Karpas-422 (cell line): ENCODE results near the gene KIFBP. TPM values are rescaled to one million over a fixed set of nuclear protein-coding genes. Genes with fewer than 3 reads are reported as not detected.
"Not testable (repeated sequence)": the region's sequence is repeated elsewhere in the genome, so short reads cannot be mapped to it uniquely, and the experiment has no call there.

Experiments
- DNase-seq: peaks from one replicate; pipeline ENCODE4 v3.0.0-alpha.2; 2015
- H2AFZ ChIP-seq: fragments of 200-600 bp; sonication (generic); 2 replicates; pipeline ENCODE4 v1.6.1; 2014; ENCODE audit warnings: antibody characterized with exemption, low read length, mixed read lengths
- H3K27ac ChIP-seq: fragments of 200-600 bp; sonication (generic); 2 replicates; pipeline ENCODE4 v1.5.1; 2014; ENCODE audit warnings: mild to moderate bottlenecking, low read length, moderate library complexity
- H3K27me3 ChIP-seq: fragments of 200-600 bp; sonication (generic); 2 replicates; pipeline ENCODE4 v1.6.1; 2014; ENCODE audit warnings: low read length, mixed read lengths
- H3K36me3 ChIP-seq: fragments of 200-600 bp; sonication (generic); 2 replicates; pipeline ENCODE4 v1.6.1; 2014; ENCODE audit warnings: low read length, mixed read lengths; ENCODE audit not compliant: insufficient read depth
- H3K4me1 ChIP-seq: fragments of 200-600 bp; sonication (generic); 2 replicates; pipeline ENCODE4 v1.6.1; 2014; ENCODE audit warnings: mild to moderate bottlenecking, low read length, mixed read lengths
- H3K4me2 ChIP-seq: fragments of 200-600 bp; sonication (generic); 2 replicates; pipeline ENCODE4 v1.6.1; 2014; ENCODE audit warnings: low read length, low read depth, mild to moderate bottlenecking; ENCODE audit not compliant: poor library complexity, severe bottlenecking
- H3K4me3 ChIP-seq: fragments of 200-600 bp; sonication (generic); 2 replicates; pipeline ENCODE4 v1.5.1; 2014; ENCODE audit warnings: mild to moderate bottlenecking, antibody characterized with exemption, low read length, mixed read lengths
- H3K79me2 ChIP-seq: fragments of 200-600 bp; sonication (generic); 2 replicates; pipeline ENCODE4 v1.6.1; 2014; ENCODE audit warnings: mild to moderate bottlenecking, low read length, mixed read lengths
- H3K9ac ChIP-seq: fragments of 200-600 bp; sonication (generic); 2 replicates; pipeline ENCODE4 v1.6.0; 2014; ENCODE audit warnings: low read length
- H3K9me2 ChIP-seq: fragments of 200-600 bp; sonication (generic), shearing (Covaris generic); replicated peaks from 2 replicates; pipeline ENCODE4 v1.6.0; 2014; ENCODE audit warnings: mild to moderate bottlenecking, low read length, moderate library complexity; ENCODE audit not compliant: insufficient read depth
- H3K9me3 ChIP-seq: fragments of 300-700, 200-600 bp; sonication (generic); 2 replicates; pipeline ENCODE4 v1.6.1; 2014; ENCODE audit warnings: low read length, mixed read lengths
- H4K20me1 ChIP-seq: fragments of 200-600 bp; sonication (generic); 2 replicates; pipeline ENCODE4 v1.6.1; 2014; ENCODE audit warnings: mild to moderate bottlenecking, antibody characterized with exemption, low read length, low read depth; ENCODE audit not compliant: insufficient read depth
- total RNA-seq: library from RNA; depleted of rRNA; stranded (reverse); fragments of >200 nt; shearing (Covaris generic); gene quantifications from 2 replicates; pipeline ENCODE4 v1.2.3, GENCODE V29; 2014; ENCODE audit warnings: low replicate concordance

KIFBP gene
- total RNA-seq, 1 experiment from 2014 or later = 17.5 TPM

- Histone ChIP-seq H3K9me3 (no peaks in the 10 kb centered on the region), H3K9me2 (no peaks in the 10 kb centered on the region), H3K27me3 (no peaks in the 10 kb centered on the region), H3K4me2 (no peak overlapping the region), H3K4me3 (no peak overlapping the region), H3K9ac (no peak overlapping the region), H2AFZ (no peak overlapping the region), H3K4me1 (no peaks in the 10 kb centered on the region), H4K20me1 (no peaks in the 10 kb centered on the region), H3K79me2 (no peaks in the 10 kb centered on the region), H3K27ac (no peak overlapping the region), H3K36me3 (peaks cover 16% of the 10 kb centered on the region; the same call in 1 of the 2 replicates)
- no peak for DNase-seq
These were observed 20.8 kb downstream of the KIFBP start for GRCh38 chr10:69009360-69009759.

GRCh38 chr10:69010151-69010640 lies 21.6 kb downstream of the KIFBP start:
- Histone ChIP-seq H2AFZ (no peak overlapping the region), H3K4me3 (no peak overlapping the region), H3K27ac (no peak overlapping the region), H3K4me2 (no peak overlapping the region), H3K9me3 (no peaks in the 10 kb centered on the region), H3K9ac (no peak overlapping the region), H3K9me2 (no peaks in the 10 kb centered on the region), H3K36me3 (peaks cover 16% of the 10 kb centered on the region; the same call in 1 of the 2 replicates), H3K4me1 (no peaks in the 10 kb centered on the region), H4K20me1 (no peaks in the 10 kb centered on the region), H3K79me2 (no peaks in the 10 kb centered on the region), H3K27me3 (no peaks in the 10 kb centered on the region)
- DNase-seq = no peak

GRCh38 chr10:69012778-69013177 lies 24.2 kb downstream of the KIFBP start:
- H2AFZ ChIP-seq, H4K20me1 ChIP-seq, H3K27me3 ChIP-seq, H3K4me2 ChIP-seq, H3K9me2 ChIP-seq, H3K27ac ChIP-seq, DNase-seq, H3K9ac ChIP-seq, H3K9me3 ChIP-seq, H3K79me2 ChIP-seq, H3K4me1 ChIP-seq, H3K4me3 ChIP-seq: not testable (repeated sequence)
- H3K36me3 ChIP-seq = peaks cover 16% of the 10 kb centered on the region; the same call in 1 of the 2 replicates

- Histone ChIP-seq H3K9ac (no peak overlapping the region), H3K36me3 (peaks cover 16% of the 10 kb centered on the region; the same call in 1 of the 2 replicates), H2AFZ (no peak overlapping the region), H3K27me3 (no peaks in the 10 kb centered on the region), H3K27ac (no peak overlapping the region), H3K9me3 (no peaks in the 10 kb centered on the region), H4K20me1 (no peaks in the 10 kb centered on the region), H3K79me2 (no peaks in the 10 kb centered on the region), H3K4me3 (no peak overlapping the region), H3K4me2 (no peak overlapping the region), H3K9me2 (no peaks in the 10 kb centered on the region), H3K4me1 (no peaks in the 10 kb centered on the region)
- no peak for DNase-seq
These were observed 25.6 kb downstream of the KIFBP start for GRCh38 chr10:69014171-69014570.

GRCh38 chr10:69018613-69019012 lies 30.0 kb downstream of the KIFBP start:
- no peak overlapping the region for H2AFZ ChIP-seq
- no peak for DNase-seq
- no peak overlapping the region for H3K4me2 ChIP-seq
- H3K4me1 ChIP-seq = no peaks in the 10 kb centered on the region
- H3K9me3 ChIP-seq = no peaks in the 10 kb centered on the region
- peaks cover 7% of the 10 kb centered on the region; the same call in 1 of the 2 replicates for H3K36me3 ChIP-seq
- H3K27me3 ChIP-seq = no peaks in the 10 kb centered on the region
- H3K4me3 ChIP-seq = no peak overlapping the region
- H4K20me1 ChIP-seq = no peaks in the 10 kb centered on the region
- H3K9ac ChIP-seq = no peak overlapping the region
- no peaks in the 10 kb centered on the region for H3K79me2 ChIP-seq
- no peak overlapping the region for H3K27ac ChIP-seq
- no peaks in the 10 kb centered on the region for H3K9me2 ChIP-seq

GRCh38 chr10:69022611-69023010 lies 34.0 kb downstream of the KIFBP start:
- Histone ChIP-seq H2AFZ (no peak overlapping the region), H3K4me2 (no peak overlapping the region), H3K9ac (no peak overlapping the region), H3K4me3 (no peak overlapping the region), H3K4me1 (no peaks in the 10 kb centered on the region), H3K9me3 (no peaks in the 10 kb centered on the region), H3K79me2 (no peaks in the 10 kb centered on the region), H3K27ac (no peak overlapping the region), H3K27me3 (no peaks in the 10 kb centered on the region), H3K9me2 (no peaks in the 10 kb centered on the region), H3K36me3 (no peaks in the 10 kb centered on the region), H4K20me1 (no peaks in the 10 kb centered on the region)
- no peak for DNase-seq

- Histone ChIP-seq H3K36me3 (no peaks in the 10 kb centered on the region), H3K4me1 (no peaks in the 10 kb centered on the region), H4K20me1 (no peaks in the 10 kb centered on the region), H3K79me2 (no peaks in the 10 kb centered on the region), H3K27me3 (no peaks in the 10 kb centered on the region), H2AFZ (no peak overlapping the region), H3K4me2 (no peak overlapping the region), H3K4me3 (no peak overlapping the region), H3K27ac (no peak overlapping the region), H3K9me2 (no peaks in the 10 kb centered on the region), H3K9me3 (no peaks in the 10 kb centered on the region), H3K9ac (no peak overlapping the region)
- DNase-seq = no peak
These were observed 36.8 kb downstream of the KIFBP start for GRCh38 chr10:69025370-69025896.

GRCh38 chr10:69033256-69033655 lies 44.7 kb downstream of the KIFBP start:
- Histone ChIP-seq H3K4me3 (no peak overlapping the region), H3K9me2 (no peaks in the 10 kb centered on the region), H3K9me3 (no peaks in the 10 kb centered on the region), H3K4me1 (no peaks in the 10 kb centered on the region), H4K20me1 (no peaks in the 10 kb centered on the region), H3K9ac (no peak overlapping the region), H3K27me3 (no peaks in the 10 kb centered on the region), H3K27ac (no peak overlapping the region), H3K4me2 (no peak overlapping the region), H2AFZ (no peak overlapping the region), H3K79me2 (no peaks in the 10 kb centered on the region), H3K36me3 (no peaks in the 10 kb centered on the region)
- no peak for DNase-seq
